PC-3 (cell line): ENCODE results near the gene NPB. TPM values are rescaled to one million over a fixed set of nuclear protein-coding genes. Genes with fewer than 3 reads are reported as not detected.

Experiments
- ATAC-seq: fragments of 200-7000 bp; cut with Tn5 transposase; 2 replicates; pipeline ENCODE4 v1.9.1; 2020; ENCODE audit warnings: mild to moderate bottlenecking, moderate library complexity
- BruUV-seq: library from RNA; stranded (reverse); fragments of 400-500 nt; replicated peaks from 2 replicates; lab custom pipeline; 2021; lab: Mats Ljungman, UMichigan
- CTCF ChIA-PET: fragments of 300-600 bp; sonication (Branson Sonifier 250); formaldehyde crosslinking; loops from one replicate; lab custom pipeline; 2022; ENCODE audit warnings: antibody characterized with exemption; lab: Charles Lee
- POLR2A ChIA-PET: fragments of 300-600 bp; sonication (Branson Sonifier 250); formaldehyde crosslinking; loops from one replicate; lab custom pipeline; 2022; ENCODE audit warnings: antibody characterized with exemption; ENCODE audit not compliant: unreplicated experiment; lab: Charles Lee
- DNase-seq: peaks from one replicate; pipeline ENCODE4 v3.0.0-alpha.2; 2015
- H2AFZ ChIP-seq: fragments of 300-600 bp; sonication (generic); 2 replicates; pipeline ENCODE4 v1.6.0; 2016; ENCODE audit warnings: antibody characterized with exemption, low read length
- H3F3A ChIP-seq: fragments of 300-600 bp; sonication (generic); one replicate; pipeline ENCODE4 v1.6.0; 2017; ENCODE audit warnings: antibody characterized with exemption, low read length, control low read depth, mild to moderate bottlenecking; ENCODE audit not compliant: unreplicated experiment
- H3K27ac ChIP-seq: fragments of 300-600 bp; sonication (generic); 2 replicates; pipeline ENCODE4 v1.5.1; 2016; ENCODE audit warnings: mild to moderate bottlenecking, low read length
- H3K27me3 ChIP-seq: fragments of 300-600 bp; sonication (generic); 2 replicates; pipeline ENCODE4 v1.6.1; 2016; ENCODE audit warnings: low read length, mixed read lengths
- H3K36me3 ChIP-seq: fragments of 300-600 bp; sonication (generic); 2 replicates; pipeline ENCODE4 v1.6.1; 2016; ENCODE audit warnings: low read depth, mixed run types, low read length, mixed read lengths
- H3K4me1 ChIP-seq: fragments of 300-600 bp; sonication (generic); 2 replicates; pipeline ENCODE4 v1.5.1; 2016; ENCODE audit warnings: low read length; ENCODE audit not compliant: insufficient read depth
- H3K4me2 ChIP-seq: fragments of 300-600 bp; sonication (generic); 2 replicates; pipeline ENCODE4 v1.6.0; 2016; ENCODE audit warnings: low read length
- H3K4me3 ChIP-seq: fragments of 300-600 bp; sonication (generic); 2 replicates; pipeline ENCODE4 v1.5.1; 2016; ENCODE audit warnings: mild to moderate bottlenecking, low read length, mixed read lengths
- H3K79me2 ChIP-seq: fragments of 300-600 bp; sonication (generic); 2 replicates; pipeline ENCODE4 v1.6.1; 2017; ENCODE audit warnings: low read length, mixed read lengths
- H3K9ac ChIP-seq: fragments of 300-600 bp; sonication (generic); 2 replicates; pipeline ENCODE4 v1.6.0; 2016; ENCODE audit warnings: mild to moderate bottlenecking, low read length
- H3K9me2 ChIP-seq: fragments of 300-600 bp; sonication (generic); replicated peaks from 2 replicates; pipeline ENCODE4 v1.6.1; 2016; ENCODE audit warnings: mixed run types, low read length, mixed read lengths
- H3K9me3 ChIP-seq: fragments of 300-600 bp; sonication (generic); 2 replicates; pipeline ENCODE4 v1.6.1; 2016; ENCODE audit warnings: low read length, mixed read lengths
- H4K20me1 ChIP-seq: fragments of 300-600 bp; sonication (generic); 2 replicates; pipeline ENCODE4 v1.6.1; 2016; ENCODE audit warnings: low read length, mixed read lengths
- EZH2 ChIP-seq: fragments of 300-600 bp; sonication (generic); IDR thresholded peaks from one replicate; pipeline ENCODE4 v1.6.1; 2017; ENCODE audit warnings: antibody characterized with exemption, mild to moderate bottlenecking, low read length; ENCODE audit not compliant: unreplicated experiment
- EZH2phosphoT487 ChIP-seq: fragments of 300-600 bp; sonication (generic); IDR thresholded peaks from 2 replicates; pipeline ENCODE4 v1.6.1; 2018; ENCODE audit warnings: mild to moderate bottlenecking, antibody characterized with exemption, low read length, borderline replicate concordance
- intact Hi-C: fragments of 100-400 bp; cut with micrococcal nuclease; formaldehyde crosslinking; loops from 2 replicates; pipeline ENCODE4 v1.9.0; 2023
- total RNA-seq: library from RNA; depleted of rRNA; stranded (reverse); fragments of >200 nt; gene quantifications from 2 replicates; pipeline ENCODE4 v1.2.3, GENCODE V29; 2014
- TF ChIP-seq, protein P1 (sequence below): fragments of 300-600 bp; sonication (generic); conservative IDR thresholded peaks from 2 replicates; pipeline ENCODE4 v1.5.1; 2017; ENCODE audit warnings: antibody characterized with exemption, low read depth, mild to moderate bottlenecking, low read length

NPB gene
- total RNA-seq, 1 experiment from 2014 or later: 0.07 TPM

GRCh38 chr17:81930142-81931125 lies 28.4 kb downstream of the NPB start:
- intact Hi-C loops: no loop called here
- Histone ChIP-seq H4K20me1 (no peaks in the 10 kb centered on the region), H3K9ac (no peak overlapping the region), H3K36me3 (no peaks in the 10 kb centered on the region), H3K9me3 (no peaks in the 10 kb centered on the region), H3K4me2 (no peak overlapping the region), H3K27ac (no peak overlapping the region), H2AFZ (no peak overlapping the region), H3F3A (no peaks in the 10 kb centered on the region), H3K4me3 (no peak overlapping the region), H3K79me2 (peaks cover 34% of the 10 kb centered on the region), H3K4me1 (peaks cover 17% of the 10 kb centered on the region), H3K9me2 (no peaks in the 10 kb centered on the region), H3K27me3 (no peaks in the 10 kb centered on the region)
- CTCF ChIA-PET: interaction anchor here (0.6 kb wide), 1 partner anchor 18 kb away, joined by 4 read pairs; no protein-coding TSS in a partner anchor
- TF ChIP-seq, protein P1, sequence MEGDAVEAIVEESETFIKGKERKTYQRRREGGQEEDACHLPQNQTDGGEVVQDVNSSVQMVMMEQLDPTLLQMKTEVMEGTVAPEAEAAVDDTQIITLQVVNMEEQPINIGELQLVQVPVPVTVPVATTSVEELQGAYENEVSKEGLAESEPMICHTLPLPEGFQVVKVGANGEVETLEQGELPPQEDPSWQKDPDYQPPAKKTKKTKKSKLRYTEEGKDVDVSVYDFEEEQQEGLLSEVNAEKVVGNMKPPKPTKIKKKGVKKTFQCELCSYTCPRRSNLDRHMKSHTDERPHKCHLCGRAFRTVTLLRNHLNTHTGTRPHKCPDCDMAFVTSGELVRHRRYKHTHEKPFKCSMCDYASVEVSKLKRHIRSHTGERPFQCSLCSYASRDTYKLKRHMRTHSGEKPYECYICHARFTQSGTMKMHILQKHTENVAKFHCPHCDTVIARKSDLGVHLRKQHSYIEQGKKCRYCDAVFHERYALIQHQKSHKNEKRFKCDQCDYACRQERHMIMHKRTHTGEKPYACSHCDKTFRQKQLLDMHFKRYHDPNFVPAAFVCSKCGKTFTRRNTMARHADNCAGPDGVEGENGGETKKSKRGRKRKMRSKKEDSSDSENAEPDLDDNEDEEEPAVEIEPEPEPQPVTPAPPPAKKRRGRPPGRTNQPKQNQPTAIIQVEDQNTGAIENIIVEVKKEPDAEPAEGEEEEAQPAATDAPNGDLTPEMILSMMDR: no peak
- TF ChIP-seq EZH2phosphoT487 (no peak), EZH2 (no peak)
- DNase-seq (peak; percentile 31), ATAC-seq (no peak)
- POLR2A ChIA-PET: no interaction called here
- TSS peak; percentile 14 for BruUV-seq

DNA sequence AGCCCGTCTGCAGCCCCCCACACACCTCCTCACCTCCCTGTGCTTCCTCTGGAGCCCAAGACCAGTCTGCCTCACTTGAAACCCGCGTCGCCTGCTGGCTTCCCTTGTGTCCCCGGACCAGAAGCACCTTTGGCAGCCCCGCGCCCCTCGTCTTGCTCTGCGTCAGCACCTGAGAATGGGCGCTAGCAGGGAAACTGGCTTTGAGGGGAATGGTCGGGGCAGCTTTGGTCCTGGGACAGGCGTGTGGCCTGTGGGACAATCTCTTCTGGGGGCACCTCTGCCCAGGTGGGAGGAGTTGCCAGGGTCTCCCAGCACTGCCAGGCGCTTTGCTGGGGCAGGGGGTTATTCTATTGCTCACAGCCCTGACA lies 29.1 kb downstream of the NPB start:
- Histone ChIP-seq H3K27me3 (no peaks in the 10 kb centered on the region), H2AFZ (no peak overlapping the region), H3K4me2 (no peak overlapping the region), H3K9me3 (no peaks in the 10 kb centered on the region), H3K27ac (no peak overlapping the region), H3K9me2 (no peaks in the 10 kb centered on the region), H3K4me3 (no peak overlapping the region), H3K4me1 (peaks cover 16% of the 10 kb centered on the region), H3K9ac (no peak overlapping the region), H4K20me1 (no peaks in the 10 kb centered on the region), H3K79me2 (peaks cover 33% of the 10 kb centered on the region), H3K36me3 (no peaks in the 10 kb centered on the region), H3F3A (no peaks in the 10 kb centered on the region)
- TF ChIP-seq EZH2phosphoT487 (no peak), EZH2 (no peak)
- TF ChIP-seq, protein P1: no peak
- ChIA-PET POLR2A (no interaction called here), CTCF (interaction anchor here (0.6 kb wide), 1 partner anchor 18 kb away, joined by 4 read pairs; no protein-coding TSS in a partner anchor)
- no peak for DNase-seq
- no TSS peak for BruUV-seq
- no peak for ATAC-seq
- intact Hi-C loops: no loop called here
